WERI-Rb-1 (cell line): ENCODE data around the gene GNA14.

Source experiments
- DNase-seq: peaks from one replicate; pipeline ENCODE4 v3.0.0-alpha.2; 2020
- H3K27ac ChIP-seq: fragments of 250-450 bp; sonication (Bioruptor Pico); 2 replicates; pipeline ENCODE4 v1.5.1; 2020; ENCODE audit warnings: mild to moderate bottlenecking, moderate library complexity
- H3K27me3 ChIP-seq: fragments of 250-450 bp; sonication (Bioruptor Pico); 2 replicates; pipeline ENCODE4 v1.5.1; 2021; ENCODE audit warnings: mild to moderate bottlenecking, low read depth, moderate library complexity; ENCODE audit not compliant: insufficient read depth, severe bottlenecking
- H3K36me3 ChIP-seq: fragments of 250-450 bp; sonication (Bioruptor Pico); 2 replicates; pipeline ENCODE4 v1.5.1; 2020; ENCODE audit warnings: mild to moderate bottlenecking, moderate library complexity
- H3K4me3 ChIP-seq: 2 replicates; pipeline ENCODE4 v1.5.1; 2011; ENCODE audit warnings: low read depth, mild to moderate bottlenecking, control low read depth, low read length
- H3K9me3 ChIP-seq: fragments of 250-450 bp; sonication (Bioruptor Pico); 2 replicates; pipeline ENCODE4 v1.5.1; 2021; ENCODE audit warnings: mild to moderate bottlenecking, moderate library complexity; ENCODE audit not compliant: severe bottlenecking
- CTCF ChIP-seq: IDR thresholded peaks from 2 replicates; pipeline ENCODE4 v1.5.1; 2011; ENCODE audit warnings: low read depth, mild to moderate bottlenecking, control low read depth, inconsistent platforms, low read length

The GNA14 gene

GRCh38 chr9:77384406-77384805, 263.7 kb downstream of the GNA14 start:
- Histone ChIP-seq H3K9me3 (no peaks in the 10 kb centered on the region), H3K27me3 (no peaks in the 10 kb centered on the region), H3K36me3 (peaks cover 5% of the 10 kb centered on the region), H3K4me3 (no peak overlapping the region), H3K27ac (no peak overlapping the region)
- TF ChIP-seq CTCF = no peak
- no peak for DNase-seq

- H3K36me3 ChIP-seq = peaks cover 4% of the 10 kb centered on the region
- DNase-seq = peak; percentile 67
- TF ChIP-seq CTCF = no peak
- H3K27ac ChIP-seq = no peak overlapping the region
- no peaks in the 10 kb centered on the region for H3K9me3 ChIP-seq
- no peak overlapping the region; the same call in 1 of the 2 replicates for H3K4me3 ChIP-seq
- no peaks in the 10 kb centered on the region for H3K27me3 ChIP-seq
Measured at GRCh38 chr9:77375956-77376532, 272.1 kb downstream of the GNA14 start.

- Histone ChIP-seq H3K27me3 (no peaks in the 10 kb centered on the region), H3K4me3 (no peak overlapping the region), H3K36me3 (peaks cover 9% of the 10 kb centered on the region), H3K9me3 (no peaks in the 10 kb centered on the region), H3K27ac (no peak overlapping the region)
- DNase-seq = no peak
- no peak for TF ChIP-seq CTCF
Measured at GRCh38 chr9:77374266-77374665, 273.9 kb downstream of the GNA14 start.
